GM12873 (cell line): Measurements from ENCODE around the gene PTPRD.

ENCODE experiments used
- TF ChIP-seq, protein P1 (sequence below): IDR thresholded peaks from 2 replicates; pipeline ENCODE4 v1.5.1; 2012; ENCODE audit warnings: low read depth, mild to moderate bottlenecking, moderate library complexity, low read length, control low read depth; ENCODE audit not compliant: insufficient read depth; ENCODE audit errors: missing control alignments

PTPRD gene

DNA sequence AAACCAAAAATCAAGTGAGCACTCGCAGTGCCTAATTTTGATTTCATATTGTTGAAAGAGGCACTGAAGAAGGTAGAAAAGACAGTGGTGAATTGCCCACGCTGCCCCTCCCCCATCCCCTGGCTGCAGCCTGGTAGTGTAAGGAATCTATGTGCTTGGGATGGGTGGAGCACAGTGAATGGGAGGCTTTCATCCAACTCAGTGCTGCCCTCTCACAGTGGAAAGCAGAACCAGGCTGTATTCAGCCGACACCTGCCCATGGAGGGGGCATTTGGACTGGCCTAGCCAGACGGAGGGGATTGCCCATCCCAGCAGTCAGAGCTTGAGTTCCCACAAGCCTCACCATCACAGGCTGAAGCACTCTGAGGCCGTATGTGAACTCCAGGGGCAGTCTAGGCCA lies 2012.9 kb downstream of the PTPRD start:
- TF ChIP-seq, protein P1, sequence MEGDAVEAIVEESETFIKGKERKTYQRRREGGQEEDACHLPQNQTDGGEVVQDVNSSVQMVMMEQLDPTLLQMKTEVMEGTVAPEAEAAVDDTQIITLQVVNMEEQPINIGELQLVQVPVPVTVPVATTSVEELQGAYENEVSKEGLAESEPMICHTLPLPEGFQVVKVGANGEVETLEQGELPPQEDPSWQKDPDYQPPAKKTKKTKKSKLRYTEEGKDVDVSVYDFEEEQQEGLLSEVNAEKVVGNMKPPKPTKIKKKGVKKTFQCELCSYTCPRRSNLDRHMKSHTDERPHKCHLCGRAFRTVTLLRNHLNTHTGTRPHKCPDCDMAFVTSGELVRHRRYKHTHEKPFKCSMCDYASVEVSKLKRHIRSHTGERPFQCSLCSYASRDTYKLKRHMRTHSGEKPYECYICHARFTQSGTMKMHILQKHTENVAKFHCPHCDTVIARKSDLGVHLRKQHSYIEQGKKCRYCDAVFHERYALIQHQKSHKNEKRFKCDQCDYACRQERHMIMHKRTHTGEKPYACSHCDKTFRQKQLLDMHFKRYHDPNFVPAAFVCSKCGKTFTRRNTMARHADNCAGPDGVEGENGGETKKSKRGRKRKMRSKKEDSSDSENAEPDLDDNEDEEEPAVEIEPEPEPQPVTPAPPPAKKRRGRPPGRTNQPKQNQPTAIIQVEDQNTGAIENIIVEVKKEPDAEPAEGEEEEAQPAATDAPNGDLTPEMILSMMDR, result no peak

DNA sequence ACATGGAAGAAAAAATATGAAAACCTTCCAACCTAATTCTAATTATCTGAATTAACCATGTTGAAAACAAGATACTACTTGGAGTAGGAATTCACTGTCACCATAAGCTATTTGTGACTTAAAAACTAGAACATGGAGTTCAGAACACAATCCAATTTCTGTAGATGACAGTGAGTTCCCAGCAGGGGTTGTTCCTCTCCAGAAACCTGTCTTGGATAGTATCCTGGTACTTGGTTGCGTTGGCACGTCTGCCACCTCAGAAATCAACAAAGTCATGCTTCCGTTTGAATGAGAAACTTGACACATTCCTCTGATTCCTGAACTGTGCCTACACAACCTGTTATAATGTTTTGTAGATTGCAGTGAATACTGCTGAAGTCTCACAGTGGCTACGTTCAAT lies 2023.3 kb downstream of the PTPRD start:
- TF ChIP-seq, protein P1, result no peak

DNA sequence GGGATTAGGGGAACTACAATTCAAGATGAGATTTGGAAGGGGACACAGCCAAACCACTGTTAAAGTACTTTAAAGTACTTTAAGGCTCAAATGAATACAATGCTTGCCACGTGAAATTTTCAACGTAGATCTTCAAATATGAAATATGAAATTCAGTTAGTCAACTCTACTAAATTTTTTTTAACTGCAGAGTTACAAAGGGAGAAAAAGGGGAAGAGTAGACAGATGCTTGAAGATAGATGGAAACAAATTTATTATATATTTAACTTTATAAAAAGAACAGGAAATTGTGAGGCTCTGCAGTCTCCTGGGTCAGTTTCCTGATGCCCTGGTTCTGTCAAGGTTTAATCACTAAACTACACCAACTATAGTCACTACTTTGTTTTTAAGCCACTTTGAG lies 2027.8 kb downstream of the PTPRD start:
- TF ChIP-seq, protein P1, result no peak

- TF ChIP-seq, protein P1, result no peak
Observed at GRCh38 chr9:8579661-8580060, 2033.1 kb downstream of the PTPRD start.

- TF ChIP-seq, protein P1, result no peak
Observed at GRCh38 chr9:8576741-8577140, 2036.1 kb downstream of the PTPRD start.

DNA sequence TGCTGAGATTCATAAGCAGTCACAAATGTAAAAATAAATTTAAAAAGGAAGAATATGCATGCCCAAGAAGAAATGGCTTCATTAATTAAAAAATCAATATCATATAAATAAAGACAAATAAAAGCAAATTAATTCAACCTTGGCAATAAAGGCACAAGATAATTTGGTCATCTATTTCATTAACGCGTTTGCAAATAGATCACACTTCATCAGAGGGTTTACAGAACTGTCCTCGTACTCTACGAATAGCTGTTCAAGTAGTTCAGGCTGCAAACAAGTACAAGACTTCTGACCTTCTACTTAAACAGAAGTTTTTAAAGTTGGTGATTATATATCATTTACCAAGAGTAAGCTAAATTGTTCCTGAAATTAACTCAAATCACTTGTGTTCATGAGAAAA lies 2038.0 kb downstream of the PTPRD start:
- TF ChIP-seq, protein P1, result no peak

DNA sequence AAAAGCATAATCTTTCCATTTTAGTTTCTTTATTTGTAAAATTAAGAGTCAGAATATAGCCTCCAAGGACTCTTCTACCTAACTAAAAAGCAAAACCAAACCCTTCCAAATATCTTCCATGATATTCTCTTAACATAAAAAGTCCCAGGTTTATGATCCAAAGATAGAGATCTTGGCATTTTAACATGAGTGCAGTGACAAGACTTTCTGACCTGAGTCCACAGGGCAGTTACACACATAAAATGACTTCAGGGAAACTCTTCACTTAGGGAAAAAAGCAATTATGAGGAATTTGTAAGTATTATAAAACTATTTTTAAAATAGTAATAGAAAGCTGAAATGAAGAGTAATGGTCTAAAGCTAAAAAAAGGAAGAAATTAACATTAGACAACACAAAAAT lies 2040.6 kb downstream of the PTPRD start:
- TF ChIP-seq, protein P1, result no peak

- TF ChIP-seq, protein P1, result no peak
Observed at GRCh38 chr9:8571643-8572042, 2041.2 kb downstream of the PTPRD start.
